ENCODE measurements around the gene COL15A1.

Gene COL15A1

GRCh38 chr9:99040911-99041582, 97.3 kb downstream of the COL15A1 start:
- no peak for DNase-seq

- DNase-seq, result no peak
Observed at GRCh38 chr9:99041618-99042017, 97.9 kb downstream of the COL15A1 start.

- no peak for DNase-seq
Observed at GRCh38 chr9:99042620-99043019, 98.9 kb downstream of the COL15A1 start.

- no peak for DNase-seq
Observed at GRCh38 chr9:99044827-99045226, 101.1 kb downstream of the COL15A1 start.

- no peak for DNase-seq
Observed at GRCh38 chr9:99046068-99046467, 102.4 kb downstream of the COL15A1 start.

GRCh38 chr9:99046542-99047071, 102.9 kb downstream of the COL15A1 start:
- no peak for DNase-seq

GRCh38 chr9:99049228-99049627, 105.5 kb downstream of the COL15A1 start:
- no peak for DNase-seq

GRCh38 chr9:99049641-99050040, 105.9 kb downstream of the COL15A1 start:
- DNase-seq, result no peak

- no peak for DNase-seq
Observed at GRCh38 chr9:99050292-99050911, 106.7 kb downstream of the COL15A1 start.

GRCh38 chr9:99050924-99051323, 107.2 kb downstream of the COL15A1 start:
- no peak for DNase-seq

- DNase-seq, result no peak
Observed at GRCh38 chr9:99051406-99051805, 107.7 kb downstream of the COL15A1 start.

GRCh38 chr9:99051851-99052250, 108.1 kb downstream of the COL15A1 start:
- DNase-seq, result no peak

GRCh38 chr9:99052815-99053715, 109.4 kb downstream of the COL15A1 start:
- no peak for DNase-seq

GRCh38 chr9:99054581-99054980, 110.9 kb downstream of the COL15A1 start:
- no peak for DNase-seq

- no peak for DNase-seq
Observed at GRCh38 chr9:99055384-99055783, 111.7 kb downstream of the COL15A1 start.

- DNase-seq, result no peak
Observed at GRCh38 chr9:99056186-99056585, 112.5 kb downstream of the COL15A1 start.

- DNase-seq, result peak; percentile 43
Observed at GRCh38 chr9:99056886-99057664, 113.4 kb downstream of the COL15A1 start.

- peak; percentile 72 for DNase-seq
Observed at GRCh38 chr9:99057665-99058625, 114.2 kb downstream of the COL15A1 start.

- peak; percentile 36 for DNase-seq
Observed at GRCh38 chr9:99058964-99059921, 115.5 kb downstream of the COL15A1 start.

GRCh38 chr9:99060621-99061020, 116.9 kb downstream of the COL15A1 start:
- DNase-seq, result no peak
